Measurements from ENCODE around the gene ZNF19. TPM values are rescaled to one million over a fixed set of nuclear protein-coding genes. Genes with fewer than 3 reads are reported as not detected.

The ZNF19 gene
- total RNA-seq, 1 donor from 2014 or later, result 2.2 TPM

DNA sequence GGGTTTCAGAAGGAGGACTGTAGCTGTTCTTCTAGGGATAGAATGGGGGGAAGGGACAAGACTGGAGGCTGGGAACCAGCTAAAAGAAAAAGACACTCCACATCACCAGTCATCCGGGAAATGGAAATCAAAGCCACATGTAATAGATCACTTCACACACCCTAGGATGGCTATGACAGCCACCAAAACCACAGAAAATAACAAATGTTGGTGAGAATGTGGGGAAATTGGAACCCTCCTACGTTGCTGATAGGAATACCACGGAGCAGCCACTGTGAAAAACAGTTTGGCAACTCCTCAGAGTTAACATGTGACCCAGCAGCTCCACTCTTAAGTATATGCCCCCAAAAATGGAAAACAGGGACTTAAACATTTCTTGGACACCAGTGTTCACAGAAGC lies 49.6 kb downstream of the ZNF19 start:
- no peak overlapping the region for H3K4me3 ChIP-seq
- peaks cover 5% of the 10 kb centered on the region for H3K9me3 ChIP-seq
- intact Hi-C loops (cut with DNase I), result loop anchor here (1.0 kb wide), 1 partner anchor 44 kb away; no protein-coding TSS in a partner anchor
- no peaks in the 10 kb centered on the region for H3K27me3 ChIP-seq
- no peak for TF ChIP-seq POLR2A (IDR thresholded peaks at IDR 0.05)
- no peak for TF ChIP-seq POLR2AphosphoS5 (IDR thresholded peaks at IDR 0.05; ENCODE audit: insufficient read depth in 1 of 2, low read depth in 1 of 2)
- TF ChIP-seq, protein P1, sequence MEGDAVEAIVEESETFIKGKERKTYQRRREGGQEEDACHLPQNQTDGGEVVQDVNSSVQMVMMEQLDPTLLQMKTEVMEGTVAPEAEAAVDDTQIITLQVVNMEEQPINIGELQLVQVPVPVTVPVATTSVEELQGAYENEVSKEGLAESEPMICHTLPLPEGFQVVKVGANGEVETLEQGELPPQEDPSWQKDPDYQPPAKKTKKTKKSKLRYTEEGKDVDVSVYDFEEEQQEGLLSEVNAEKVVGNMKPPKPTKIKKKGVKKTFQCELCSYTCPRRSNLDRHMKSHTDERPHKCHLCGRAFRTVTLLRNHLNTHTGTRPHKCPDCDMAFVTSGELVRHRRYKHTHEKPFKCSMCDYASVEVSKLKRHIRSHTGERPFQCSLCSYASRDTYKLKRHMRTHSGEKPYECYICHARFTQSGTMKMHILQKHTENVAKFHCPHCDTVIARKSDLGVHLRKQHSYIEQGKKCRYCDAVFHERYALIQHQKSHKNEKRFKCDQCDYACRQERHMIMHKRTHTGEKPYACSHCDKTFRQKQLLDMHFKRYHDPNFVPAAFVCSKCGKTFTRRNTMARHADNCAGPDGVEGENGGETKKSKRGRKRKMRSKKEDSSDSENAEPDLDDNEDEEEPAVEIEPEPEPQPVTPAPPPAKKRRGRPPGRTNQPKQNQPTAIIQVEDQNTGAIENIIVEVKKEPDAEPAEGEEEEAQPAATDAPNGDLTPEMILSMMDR (IDR thresholded peaks at IDR 0.05), result no peak
- H3K27ac ChIP-seq, result no peak overlapping the region
- no peaks in the 10 kb centered on the region for H3K36me3 ChIP-seq
- no peak for DNase-seq (ENCODE audit: extremely low spot score in 2 of 2)
- H3K4me1 ChIP-seq, result no peaks in the 10 kb centered on the region

DNA sequence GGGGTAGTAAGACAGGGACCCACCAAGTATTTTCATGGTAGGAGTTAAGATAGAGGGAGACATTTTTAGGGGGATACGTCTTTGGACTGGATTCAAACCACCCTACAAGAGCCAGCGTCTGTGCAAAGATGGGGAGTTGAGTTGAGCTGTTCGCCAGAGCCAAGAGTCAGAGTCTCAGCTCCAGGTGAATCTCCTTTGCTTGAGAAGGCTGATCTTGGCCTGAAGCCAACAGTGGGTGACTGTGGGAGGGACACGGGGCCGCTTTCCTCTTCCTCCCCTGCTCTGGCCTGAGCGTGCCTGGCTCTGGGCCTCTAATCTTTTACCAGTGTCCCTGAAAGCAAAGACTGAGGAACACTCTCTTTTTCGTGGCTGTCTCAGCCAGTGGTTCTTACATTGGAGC lies 52.7 kb downstream of the ZNF19 start:
- H3K27me3 ChIP-seq, result no peaks in the 10 kb centered on the region
- TF ChIP-seq, protein P1 (IDR thresholded peaks at IDR 0.05), result no peak
- no peak for TF ChIP-seq POLR2A (IDR thresholded peaks at IDR 0.05)
- no peak for TF ChIP-seq POLR2AphosphoS5 (IDR thresholded peaks at IDR 0.05; ENCODE audit: insufficient read depth in 1 of 2, low read depth in 1 of 2)
- no peak for DNase-seq (ENCODE audit: extremely low spot score in 2 of 2)
- no peaks in the 10 kb centered on the region for H3K9me3 ChIP-seq
- intact Hi-C loops (cut with DNase I), result no loop called here
- no peak overlapping the region for H3K4me3 ChIP-seq
- no peaks in the 10 kb centered on the region for H3K36me3 ChIP-seq
- H3K4me1 ChIP-seq, result no peaks in the 10 kb centered on the region
- H3K27ac ChIP-seq, result no peak overlapping the region

DNA sequence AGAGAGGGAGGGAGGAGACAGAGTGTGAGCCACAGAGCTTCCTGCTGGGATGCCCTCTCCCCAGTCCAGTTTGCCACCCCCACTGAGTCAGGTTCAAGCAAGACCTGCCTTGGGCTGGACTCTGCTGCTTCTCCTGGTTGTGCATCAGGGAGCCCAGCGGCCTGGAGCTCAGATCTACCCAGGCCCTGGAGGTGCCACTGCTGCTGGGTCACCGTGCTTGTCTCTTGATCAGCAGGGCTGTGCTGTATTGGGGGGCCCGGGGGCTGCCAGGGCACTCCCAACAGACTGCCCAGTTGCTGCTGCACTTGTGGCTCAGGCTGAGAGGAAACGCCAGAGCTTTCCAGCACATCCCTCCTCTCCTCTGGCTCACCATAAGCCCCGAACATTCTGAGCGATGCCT lies 56.2 kb downstream of the ZNF19 start:
- Histone ChIP-seq H3K27me3 (no peaks in the 10 kb centered on the region), H3K4me3 (no peak overlapping the region), H3K9me3 (no peaks in the 10 kb centered on the region), H3K27ac (no peak overlapping the region), H3K4me1 (no peaks in the 10 kb centered on the region), H3K36me3 (no peaks in the 10 kb centered on the region)
- intact Hi-C loops (cut with DNase I), result no loop called here
- DNase-seq (ENCODE audit: extremely low spot score in 2 of 2), result no peak
- no peak for TF ChIP-seq POLR2A (IDR thresholded peaks at IDR 0.05)
- TF ChIP-seq POLR2AphosphoS5 (IDR thresholded peaks at IDR 0.05; ENCODE audit: insufficient read depth in 1 of 2, low read depth in 1 of 2), result no peak
- TF ChIP-seq, protein P1 (IDR thresholded peaks at IDR 0.05), result no peak

DNA sequence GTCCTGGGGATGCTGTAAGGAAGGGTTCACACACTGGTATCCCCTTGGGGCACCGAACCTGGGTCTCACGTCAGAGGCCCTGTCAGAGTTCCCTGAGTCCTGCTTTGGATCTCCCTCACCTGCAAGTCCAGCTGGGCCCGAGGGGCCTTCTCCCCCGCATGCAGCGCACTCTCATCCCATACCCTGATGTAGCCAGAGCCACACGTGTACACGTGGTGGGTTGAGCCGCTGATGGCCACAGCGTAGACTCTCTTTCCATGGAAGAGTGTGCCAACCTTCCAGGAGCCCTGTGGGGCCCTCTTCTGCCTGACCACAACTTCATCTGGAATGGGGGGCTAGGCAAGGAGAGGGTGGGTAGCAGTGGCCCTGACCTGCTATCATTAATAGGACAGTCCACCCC lies 57.1 kb downstream of the ZNF19 start:
- no peaks in the 10 kb centered on the region for H3K36me3 ChIP-seq
- no peaks in the 10 kb centered on the region for H3K27me3 ChIP-seq
- no peak for TF ChIP-seq POLR2A (IDR thresholded peaks at IDR 0.05)
- TF ChIP-seq POLR2AphosphoS5 (IDR thresholded peaks at IDR 0.05; ENCODE audit: insufficient read depth in 1 of 2, low read depth in 1 of 2), result no peak
- TF ChIP-seq, protein P1 (IDR thresholded peaks at IDR 0.05), result no peak
- no peak overlapping the region for H3K4me3 ChIP-seq
- H3K27ac ChIP-seq, result no peak overlapping the region
- no peaks in the 10 kb centered on the region for H3K4me1 ChIP-seq
- no peaks in the 10 kb centered on the region for H3K9me3 ChIP-seq
- intact Hi-C loops (cut with DNase I), result no loop called here
- no peak for DNase-seq (ENCODE audit: extremely low spot score in 2 of 2)

DNA sequence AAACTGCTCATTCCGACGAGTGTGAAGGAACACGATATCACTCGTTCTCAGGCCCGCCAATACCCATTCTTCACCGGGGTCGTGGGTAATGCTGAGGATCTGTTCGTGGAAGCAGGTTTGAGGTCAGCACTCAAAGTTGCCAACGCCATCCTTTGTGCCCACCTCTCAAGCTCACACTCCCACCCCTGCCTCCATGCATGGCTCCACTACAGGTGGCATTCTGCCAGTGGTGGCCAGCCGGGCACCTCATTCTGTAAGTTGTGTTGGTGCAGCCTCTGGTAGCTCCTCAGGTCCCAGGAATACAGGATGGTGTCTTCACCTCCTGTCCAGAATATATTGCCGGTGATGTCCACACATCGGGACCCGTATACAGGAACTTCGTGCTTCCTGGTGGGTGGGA lies 57.9 kb downstream of the ZNF19 start:
- intact Hi-C loops (cut with DNase I), result no loop called here
- Histone ChIP-seq H3K9me3 (no peaks in the 10 kb centered on the region), H3K36me3 (no peaks in the 10 kb centered on the region), H3K27me3 (no peaks in the 10 kb centered on the region), H3K27ac (no peak overlapping the region), H3K4me1 (no peaks in the 10 kb centered on the region), H3K4me3 (no peak overlapping the region)
- no peak for DNase-seq (ENCODE audit: extremely low spot score in 2 of 2)
- TF ChIP-seq POLR2A (IDR thresholded peaks at IDR 0.05) (no peak), POLR2AphosphoS5 (IDR thresholded peaks at IDR 0.05; ENCODE audit: insufficient read depth in 1 of 2, low read depth in 1 of 2) (no peak)
- TF ChIP-seq, protein P1 (IDR thresholded peaks at IDR 0.05), result no peak

Measured in vagina (tissue), 2 donors.